Natural killer cell treated with Interleukin-12 subunit alpha and Interleukin-12 subunit beta and Interleukin-15 and Interleukin-18, amount 100 ng/mL, for 72 hours (primary cell): ENCODE measurements around the gene CDH18. TPM values are rescaled to one million over a fixed set of nuclear protein-coding genes. Genes with fewer than 3 reads are reported as not detected.

ENCODE experiments used
- ATAC-seq, 2 donors: fragments of 150-1000 bp; cut with Tn5 transposase in 1 of 2; sonication (Bioruptor Pico), chemical (Tn5 transposase) in 1 of 2; 2 replicates each; pipeline ENCODE4 v1.10.0; 2021
- DNase-seq: peaks from one replicate; pipeline ENCODE4 v3.0.0; 2022; ENCODE audit warnings: low spot score
- H3K27ac Mint-ChIP-seq, 2 donors: 1 replicate in 1 of 2; 2 replicates in 1 of 2; pipeline ENCODE4 v1.8.0; 2022; ENCODE audit warnings: mixed read lengths in 2 of 2, mild to moderate bottlenecking in 1 of 2, moderate library complexity in 1 of 2
- H3K27me3 Mint-ChIP-seq, 2 donors: 1 replicate in 1 of 2; 2 replicates in 1 of 2; pipeline ENCODE4 v1.8.0; 2022; ENCODE audit warnings: mixed read lengths in 2 of 2
- H3K36me3 Mint-ChIP-seq: one replicate; pipeline ENCODE4 v1.8.0; 2022; ENCODE audit warnings: mixed read lengths
- H3K4me1 Mint-ChIP-seq, 2 donors: 1 replicate in 1 of 2; 2 replicates in 1 of 2; pipeline ENCODE4 v1.8.0; 2022; ENCODE audit warnings: low read depth in 2 of 2, mixed read lengths in 2 of 2, mild to moderate bottlenecking in 1 of 2
- H3K4me3 Mint-ChIP-seq: one replicate; pipeline ENCODE4 v1.8.0; 2022; ENCODE audit warnings: mixed read lengths
- H3K9me3 Mint-ChIP-seq: 2 replicates; pipeline ENCODE4 v1.8.0; 2022; ENCODE audit warnings: mixed read lengths
- total RNA-seq, 2 donors: library from RNA; stranded (reverse); gene quantifications; one replicate each; pipeline ENCODE4 v1.2.3, GENCODE V29; 2022

Gene CDH18
- not detected for total RNA-seq

- H3K4me3 Mint-ChIP-seq: no peak within 1 kb of the TSS
- H3K4me1 Mint-ChIP-seq: no peaks in the 10 kb centered on the region
- DNase-seq (no peak), ATAC-seq (no peak)
- H3K27me3 Mint-ChIP-seq: no peaks in the 10 kb centered on the region
- H3K36me3 Mint-ChIP-seq: no peaks in the 10 kb centered on the region
- H3K9me3 Mint-ChIP-seq: peaks cover 8% of the 10 kb centered on the region
- H3K27ac Mint-ChIP-seq: no peak within 1 kb of the TSS
These were observed at the start of gene CDH18 for GRCh38 chr5:19987612-19988361. Gene CDH18, minus strand, starts transcription at chr5:19988200. Its CDS starts 149,214 bp downstream, at chr5:19838986.

GRCh38 chr5:20034717-20035116, 46.7 kb upstream of the CDH18 start:
- no peaks in the 10 kb centered on the region for H3K4me1 Mint-ChIP-seq
- no peaks in the 10 kb centered on the region for H3K27me3 Mint-ChIP-seq
- no peak for DNase-seq
- no peak for ATAC-seq
- H3K27ac Mint-ChIP-seq: no peak overlapping the region
- H3K36me3 Mint-ChIP-seq: peaks cover 16% of the 10 kb centered on the region
- H3K4me3 Mint-ChIP-seq: no peak overlapping the region
- peaks cover 23% of the 10 kb centered on the region for H3K9me3 Mint-ChIP-seq

- Mint-ChIP-seq H3K36me3 (peaks cover 16% of the 10 kb centered on the region), H3K27ac (no peak overlapping the region), H3K4me1 (no peaks in the 10 kb centered on the region), H3K9me3 (peaks cover 21% of the 10 kb centered on the region), H3K4me3 (no peak overlapping the region), H3K27me3 (no peaks in the 10 kb centered on the region)
- DNase-seq (no peak), ATAC-seq (no peak)
These were observed 45.9 kb upstream of the CDH18 start for GRCh38 chr5:20033881-20034280.

- H3K4me1 Mint-ChIP-seq: no peaks in the 10 kb centered on the region
- ATAC-seq (no peak), DNase-seq (no peak)
- H3K27ac Mint-ChIP-seq: no peak overlapping the region
- H3K27me3 Mint-ChIP-seq: no peaks in the 10 kb centered on the region
- H3K36me3 Mint-ChIP-seq: peaks cover 12% of the 10 kb centered on the region
- peaks cover 17% of the 10 kb centered on the region for H3K9me3 Mint-ChIP-seq
- no peak overlapping the region for H3K4me3 Mint-ChIP-seq
These were observed 44.9 kb upstream of the CDH18 start for GRCh38 chr5:20032896-20033295.

GRCh38 chr5:20030125-20030524, 42.1 kb upstream of the CDH18 start:
- ATAC-seq: no peak

GRCh38 chr5:20029266-20029665, 41.3 kb upstream of the CDH18 start:
- no peaks in the 10 kb centered on the region for H3K27me3 Mint-ChIP-seq
- H3K27ac Mint-ChIP-seq: no peak overlapping the region
- ATAC-seq (no peak), DNase-seq (no peak)
- H3K4me3 Mint-ChIP-seq: no peak overlapping the region
- H3K9me3 Mint-ChIP-seq: peaks cover 5% of the 10 kb centered on the region
- H3K36me3 Mint-ChIP-seq: no peaks in the 10 kb centered on the region
- no peaks in the 10 kb centered on the region for H3K4me1 Mint-ChIP-seq

More at GRCh38 chr5:20030125-20030524, 42.1 kb upstream of the CDH18 start:
- Mint-ChIP-seq H3K9me3 (peaks cover 12% of the 10 kb centered on the region), H3K36me3 (no peaks in the 10 kb centered on the region), H3K4me1 (no peaks in the 10 kb centered on the region), H3K4me3 (no peak overlapping the region), H3K27me3 (no peaks in the 10 kb centered on the region), H3K27ac (no peak overlapping the region)
- no peak for DNase-seq

GRCh38 chr5:20028506-20028905, 40.5 kb upstream of the CDH18 start:
- no peaks in the 10 kb centered on the region for H3K36me3 Mint-ChIP-seq
- H3K27ac Mint-ChIP-seq: no peak overlapping the region
- DNase-seq (no peak), ATAC-seq (no peak)
- peaks cover 5% of the 10 kb centered on the region for H3K9me3 Mint-ChIP-seq
- H3K27me3 Mint-ChIP-seq: no peaks in the 10 kb centered on the region
- no peak overlapping the region for H3K4me3 Mint-ChIP-seq
- no peaks in the 10 kb centered on the region for H3K4me1 Mint-ChIP-seq

GRCh38 chr5:20023686-20024180, 35.7 kb upstream of the CDH18 start:
- DNase-seq (no peak), ATAC-seq (no peak)
- Mint-ChIP-seq H3K27me3 (no peaks in the 10 kb centered on the region), H3K27ac (no peak overlapping the region), H3K4me3 (no peak overlapping the region), H3K9me3 (peaks cover 24% of the 10 kb centered on the region), H3K36me3 (no peaks in the 10 kb centered on the region), H3K4me1 (no peaks in the 10 kb centered on the region)

- H3K4me1 Mint-ChIP-seq: no peaks in the 10 kb centered on the region
- no peak overlapping the region for H3K27ac Mint-ChIP-seq
These were observed 32.2 kb upstream of the CDH18 start for GRCh38 chr5:20020247-20020646.

GRCh38 chr5:20017021-20017420, 29.0 kb upstream of the CDH18 start:
- DNase-seq (no peak), ATAC-seq (no peak)
- H3K4me3 Mint-ChIP-seq: no peak overlapping the region
- no peak overlapping the region for H3K27ac Mint-ChIP-seq
- H3K27me3 Mint-ChIP-seq: no peaks in the 10 kb centered on the region
- peaks cover 38% of the 10 kb centered on the region for H3K9me3 Mint-ChIP-seq
- no peaks in the 10 kb centered on the region for H3K4me1 Mint-ChIP-seq
- peaks cover 10% of the 10 kb centered on the region for H3K36me3 Mint-ChIP-seq

More at GRCh38 chr5:20020247-20020646, 32.2 kb upstream of the CDH18 start:
- Mint-ChIP-seq H3K27me3 (no peaks in the 10 kb centered on the region), H3K36me3 (peaks cover 7% of the 10 kb centered on the region), H3K9me3 (peaks cover 26% of the 10 kb centered on the region), H3K4me3 (no peak overlapping the region)
- ATAC-seq: no peak
- no peak for DNase-seq

- H3K36me3 Mint-ChIP-seq: peaks cover 23% of the 10 kb centered on the region
- peaks cover 26% of the 10 kb centered on the region for H3K9me3 Mint-ChIP-seq
- no peaks in the 10 kb centered on the region for H3K27me3 Mint-ChIP-seq
- H3K4me3 Mint-ChIP-seq: no peak overlapping the region
- H3K27ac Mint-ChIP-seq: no peak overlapping the region
- H3K4me1 Mint-ChIP-seq: no peaks in the 10 kb centered on the region
- ATAC-seq (no peak), DNase-seq (no peak)
These were observed 12.4 kb upstream of the CDH18 start for GRCh38 chr5:20000416-20000815.

- H3K27me3 Mint-ChIP-seq: no peaks in the 10 kb centered on the region
- no peak overlapping the region for H3K27ac Mint-ChIP-seq
- no peak overlapping the region for H3K4me3 Mint-ChIP-seq
- H3K4me1 Mint-ChIP-seq: no peaks in the 10 kb centered on the region
- H3K9me3 Mint-ChIP-seq: peaks cover 8% of the 10 kb centered on the region
- no peak for ATAC-seq
- no peak for DNase-seq
- H3K36me3 Mint-ChIP-seq: no peaks in the 10 kb centered on the region
These were observed 457 bp upstream of the CDH18 start for GRCh38 chr5:19988457-19988856.

- Mint-ChIP-seq H3K27me3 (no peaks in the 10 kb centered on the region), H3K27ac (no peak overlapping the region), H3K9me3 (peaks cover 8% of the 10 kb centered on the region), H3K4me3 (no peak overlapping the region), H3K4me1 (no peaks in the 10 kb centered on the region), H3K36me3 (no peaks in the 10 kb centered on the region)
- no peak for ATAC-seq
- DNase-seq: no peak
These were observed 1.2 kb downstream of the CDH18 start for GRCh38 chr5:19986806-19987205.

- peaks cover under 1% of the 10 kb centered on the region for H3K36me3 Mint-ChIP-seq
- peaks cover 11% of the 10 kb centered on the region for H3K9me3 Mint-ChIP-seq
- no peaks in the 10 kb centered on the region for H3K27me3 Mint-ChIP-seq
- DNase-seq (no peak), ATAC-seq (no peak)
- H3K27ac Mint-ChIP-seq: no peak overlapping the region
- no peaks in the 10 kb centered on the region for H3K4me1 Mint-ChIP-seq
- H3K4me3 Mint-ChIP-seq: no peak overlapping the region
These were observed 1.9 kb downstream of the CDH18 start for GRCh38 chr5:19986031-19986619.
